ENCODE data around the gene DICER1.

Gene DICER1

GRCh38 chr14:95065411-95065810 lies 91.9 kb downstream of the DICER1 start:
- Histone ChIP-seq H3F3A (ENCODE audit: low read depth) (no peaks in the 10 kb centered on the region), H3K79me2 (ENCODE audit: insufficient read depth, low read length) (no peaks in the 10 kb centered on the region), H3K4me1 (ENCODE audit: insufficient read depth, low read length, poor library complexity, severe bottlenecking) (no peaks in the 10 kb centered on the region), H2AFZ (ENCODE audit: low read length) (no peak overlapping the region), H3K36me3 (ENCODE audit: insufficient read depth, low read length) (no peaks in the 10 kb centered on the region), H3K9me2 (replicated peaks; ENCODE audit: low read depth, low read length) (no peaks in the 10 kb centered on the region), H3K4me3 (ENCODE audit: low read length, poor library complexity, severe bottlenecking) (no peak overlapping the region), H3K9ac (ENCODE audit: low read depth, low read length, poor library complexity, severe bottlenecking) (no peak overlapping the region), H3K9me3 (ENCODE audit: insufficient read depth, low read depth, low read length) (peaks cover 8% of the 10 kb centered on the region; the same call in 1 of the 2 replicates), H4K20me1 (ENCODE audit: insufficient read depth, low read length, poor library complexity, severe bottlenecking) (no peaks in the 10 kb centered on the region), H3K4me2 (ENCODE audit: low read depth, low read length, poor library complexity, severe bottlenecking) (no peak overlapping the region), H3K27me3 (ENCODE audit: insufficient read depth, low read length, poor library complexity, severe bottlenecking) (no peaks in the 10 kb centered on the region)
- no peak for TF ChIP-seq EZH2phosphoT487 (IDR thresholded peaks at IDR 0.05; ENCODE audit: borderline replicate concordance)
- no peak for TF ChIP-seq CTCF (conservative IDR thresholded peaks at IDR 0.05; ENCODE audit: low read length)

- no peaks in the 10 kb centered on the region for H3K9me2 ChIP-seq (replicated peaks; ENCODE audit: low read depth, low read length)
- TF ChIP-seq CTCF (conservative IDR thresholded peaks at IDR 0.05; ENCODE audit: low read length): no peak
- TF ChIP-seq EZH2phosphoT487 (IDR thresholded peaks at IDR 0.05; ENCODE audit: borderline replicate concordance): no peak
- no peaks in the 10 kb centered on the region for H3K36me3 ChIP-seq (ENCODE audit: insufficient read depth, low read length)
- H3K9ac ChIP-seq (ENCODE audit: low read depth, low read length, poor library complexity, severe bottlenecking): no peak overlapping the region
- no peaks in the 10 kb centered on the region for H3K27me3 ChIP-seq (ENCODE audit: insufficient read depth, low read length, poor library complexity, severe bottlenecking)
- no peak overlapping the region for H3K4me2 ChIP-seq (ENCODE audit: low read depth, low read length, poor library complexity, severe bottlenecking)
- H4K20me1 ChIP-seq (ENCODE audit: insufficient read depth, low read length, poor library complexity, severe bottlenecking): no peaks in the 10 kb centered on the region
- no peaks in the 10 kb centered on the region for H3K4me1 ChIP-seq (ENCODE audit: insufficient read depth, low read length, poor library complexity, severe bottlenecking)
- H2AFZ ChIP-seq (ENCODE audit: low read length): no peak overlapping the region
- H3K79me2 ChIP-seq (ENCODE audit: insufficient read depth, low read length): no peaks in the 10 kb centered on the region
- H3F3A ChIP-seq (ENCODE audit: low read depth): no peaks in the 10 kb centered on the region
- H3K9me3 ChIP-seq (ENCODE audit: insufficient read depth, low read depth, low read length): peaks cover 8% of the 10 kb centered on the region; the same call in 1 of the 2 replicates
- H3K4me3 ChIP-seq (ENCODE audit: low read length, poor library complexity, severe bottlenecking): no peak overlapping the region
These were observed 92.6 kb downstream of the DICER1 start for GRCh38 chr14:95064734-95065133.

GRCh38 chr14:95064256-95064655 lies 93.1 kb downstream of the DICER1 start:
- Histone ChIP-seq H3K4me1 (ENCODE audit: insufficient read depth, low read length, poor library complexity, severe bottlenecking) (no peaks in the 10 kb centered on the region), H4K20me1 (ENCODE audit: insufficient read depth, low read length, poor library complexity, severe bottlenecking) (no peaks in the 10 kb centered on the region), H3K27me3 (ENCODE audit: insufficient read depth, low read length, poor library complexity, severe bottlenecking) (no peaks in the 10 kb centered on the region), H3K4me3 (ENCODE audit: low read length, poor library complexity, severe bottlenecking) (no peak overlapping the region), H3K36me3 (ENCODE audit: insufficient read depth, low read length) (no peaks in the 10 kb centered on the region), H3K9me2 (replicated peaks; ENCODE audit: low read depth, low read length) (no peaks in the 10 kb centered on the region), H3K9ac (ENCODE audit: low read depth, low read length, poor library complexity, severe bottlenecking) (no peak overlapping the region), H3K9me3 (ENCODE audit: insufficient read depth, low read depth, low read length) (peaks cover 8% of the 10 kb centered on the region; the same call in 1 of the 2 replicates), H3K79me2 (ENCODE audit: insufficient read depth, low read length) (no peaks in the 10 kb centered on the region), H3K4me2 (ENCODE audit: low read depth, low read length, poor library complexity, severe bottlenecking) (no peak overlapping the region), H3F3A (ENCODE audit: low read depth) (no peaks in the 10 kb centered on the region), H2AFZ (ENCODE audit: low read length) (no peak overlapping the region)
- TF ChIP-seq CTCF (conservative IDR thresholded peaks at IDR 0.05; ENCODE audit: low read length): no peak
- TF ChIP-seq EZH2phosphoT487 (IDR thresholded peaks at IDR 0.05; ENCODE audit: borderline replicate concordance): no peak

Measured in Loucy (cell line).